Nucleus accumbens (tissue), 56 donors: ENCODE results near the gene HBP1.
A peak's percentile ranks its signal among the peaks of the same experiment; 100 is the strongest.

ENCODE experiments used
- DNase-seq, 56 donors: peaks; one replicate each; lab custom pipeline; 2025; lab: John Stamatoyannopoulos, UW

HBP1 gene

DNA sequence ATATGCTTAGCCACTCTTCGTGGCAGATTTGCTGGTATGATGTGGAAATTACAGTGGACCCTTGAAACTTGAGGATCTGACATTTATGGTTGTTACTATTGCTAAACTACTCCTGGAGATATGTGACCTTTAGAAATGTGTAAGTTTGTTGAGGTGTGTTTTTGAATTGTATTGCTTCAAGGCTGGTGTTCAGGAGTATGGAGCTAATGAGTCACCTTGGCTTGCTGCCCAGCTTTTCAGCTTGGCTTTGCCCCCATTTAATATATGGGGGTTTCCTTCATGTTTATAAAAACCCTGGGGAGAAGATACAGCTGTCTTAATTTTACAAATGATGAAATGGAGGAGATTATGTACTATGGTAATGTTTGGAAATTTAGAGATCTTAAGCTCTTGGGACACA, 11.6 kb downstream of the HBP1 start:
- DNase-seq, result peak in 2 of 56 donors; percentile 20 to 33

DNA sequence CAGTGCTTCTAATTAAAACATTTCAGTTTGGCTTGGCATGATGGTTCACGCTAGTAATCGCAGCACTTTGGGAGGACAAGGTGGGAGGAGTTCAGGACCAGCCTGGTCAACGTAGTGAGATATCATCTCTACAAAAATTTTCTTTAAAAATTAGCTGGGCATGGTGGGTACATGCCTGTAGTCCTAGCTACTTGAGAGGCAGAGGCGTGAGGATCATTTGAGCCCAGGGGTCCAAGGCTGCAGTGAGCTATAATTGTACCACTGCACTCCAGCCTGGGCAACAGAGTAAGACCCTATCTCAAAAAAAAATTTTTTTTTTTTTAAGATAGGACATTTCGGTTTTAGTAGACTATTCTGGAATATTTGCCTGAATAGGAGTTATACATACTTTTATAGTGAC, 12.4 kb downstream of the HBP1 start:
- DNase-seq, result no peak

DNA sequence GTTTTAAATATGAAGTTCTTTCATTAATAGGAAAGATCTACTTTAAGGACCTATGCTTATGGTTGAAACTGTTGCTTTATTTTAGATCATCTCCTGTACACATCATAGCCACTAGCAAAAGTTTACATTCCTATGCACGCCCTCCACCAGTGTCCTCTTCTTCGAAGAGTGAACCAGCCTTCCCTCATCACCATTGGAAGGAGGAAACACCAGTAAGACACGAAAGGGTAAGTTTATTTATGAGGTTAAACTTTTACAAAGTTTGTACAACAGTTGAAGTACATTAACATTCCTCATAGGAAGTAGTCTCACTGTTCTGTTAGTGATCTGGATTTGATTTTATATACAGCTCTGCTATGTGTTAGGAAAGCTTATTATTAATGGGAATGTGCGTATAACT, 16.9 kb downstream of the HBP1 start:
- DNase-seq, result no peak

DNA sequence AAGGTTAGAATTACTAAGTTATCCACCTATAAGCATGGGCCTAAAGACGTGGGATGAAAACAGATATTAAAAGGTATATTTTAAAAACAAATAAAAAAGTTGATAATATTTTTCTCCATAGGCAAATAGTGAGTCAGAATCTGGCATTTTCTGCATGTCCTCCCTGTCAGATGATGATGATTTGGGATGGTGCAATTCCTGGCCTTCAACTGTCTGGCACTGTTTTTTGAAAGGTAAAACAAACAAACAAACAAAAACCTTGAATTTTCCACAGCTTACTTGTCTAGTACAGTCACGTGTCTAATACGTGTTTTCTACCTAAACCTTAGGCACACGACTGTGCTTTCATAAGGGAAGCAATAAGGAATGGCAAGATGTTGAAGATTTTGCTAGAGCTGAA, 17.4 kb downstream of the HBP1 start:
- DNase-seq, result no peak

- no peak for DNase-seq
Observed at GRCh38 chr7:107187774-107188173, 19.0 kb downstream of the HBP1 start.

DNA sequence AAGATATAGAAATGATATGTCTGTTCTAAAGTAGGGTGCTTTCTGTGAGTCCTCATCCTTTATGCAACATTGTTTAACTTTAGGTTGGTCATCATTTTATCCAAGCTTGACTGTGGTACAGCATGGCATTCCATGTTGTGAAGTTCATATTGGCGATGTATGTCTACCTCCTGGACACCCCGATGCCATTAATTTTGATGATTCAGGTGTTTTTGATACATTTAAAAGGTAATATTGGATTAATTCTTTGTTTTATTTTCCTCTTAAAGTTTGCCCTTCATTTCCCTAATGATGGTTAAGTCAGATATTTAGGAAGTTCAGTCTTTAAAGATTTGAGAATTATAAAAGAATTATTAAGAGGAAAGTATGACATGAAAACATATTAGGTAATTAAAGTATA, 21.3 kb downstream of the HBP1 start:
- no peak for DNase-seq

DNA sequence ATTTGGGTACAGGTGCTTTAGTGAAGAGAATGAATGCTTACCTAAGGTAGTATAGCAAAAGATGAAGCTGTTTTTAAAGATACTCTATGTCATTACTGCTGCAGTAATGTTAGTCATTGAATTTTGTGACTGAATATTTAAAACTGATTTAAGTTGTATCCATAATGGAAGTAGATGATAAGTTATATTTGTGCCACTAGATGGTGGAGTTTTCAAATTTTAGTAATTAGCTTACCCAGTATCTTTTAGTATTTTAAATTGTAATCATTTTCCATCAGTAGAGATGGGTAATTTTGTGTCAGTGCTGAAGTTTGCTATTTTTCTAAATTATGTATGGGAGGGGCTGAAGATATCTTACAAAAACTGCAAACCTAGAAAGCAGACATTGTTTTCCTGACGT, 25.2 kb downstream of the HBP1 start:
- no peak for DNase-seq

GRCh38 chr7:107196834-107197610, 28.2 kb downstream of the HBP1 start:
- no peak for DNase-seq

DNA sequence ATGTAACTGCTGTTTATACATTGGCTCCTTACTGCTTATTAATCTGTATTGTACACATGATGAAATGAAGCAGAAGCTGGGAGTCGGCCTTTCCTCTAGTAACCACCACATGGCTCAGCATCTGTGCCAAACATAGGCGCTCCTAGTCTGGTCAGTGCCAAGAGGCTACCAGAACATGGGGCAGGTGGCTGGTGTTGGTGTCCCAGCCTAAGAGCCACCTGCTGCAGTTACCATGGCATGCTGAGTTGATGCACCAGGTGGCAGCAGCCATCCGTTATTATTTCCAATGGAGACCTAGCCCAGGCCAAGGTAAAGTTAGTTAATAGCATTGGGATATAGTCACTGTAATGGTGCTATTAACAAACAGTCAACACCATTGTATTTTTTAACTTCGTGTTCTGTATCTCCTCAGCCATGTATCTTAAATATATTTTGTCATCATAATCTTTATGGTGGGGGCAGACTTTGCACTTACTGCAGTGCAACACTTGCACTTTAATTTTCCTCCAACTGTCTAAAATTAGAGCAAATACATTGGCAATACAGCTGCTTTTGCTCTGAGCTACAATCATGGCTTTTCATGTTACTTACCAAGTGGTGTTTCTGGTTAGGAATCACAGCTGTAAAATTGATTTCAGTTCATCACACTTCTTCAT, 33.1 kb downstream of the HBP1 start:
- peak in 17 of 56 donors; percentile 2 to 63 (median 23) for DNase-seq

- no peak for DNase-seq
Observed at GRCh38 chr7:107203607-107204006, 34.8 kb downstream of the HBP1 start.

- DNase-seq, result no peak
Observed at GRCh38 chr7:107206136-107206535, 37.3 kb downstream of the HBP1 start.

GRCh38 chr7:107206706-107207105, 37.9 kb downstream of the HBP1 start:
- no peak for DNase-seq

DNA sequence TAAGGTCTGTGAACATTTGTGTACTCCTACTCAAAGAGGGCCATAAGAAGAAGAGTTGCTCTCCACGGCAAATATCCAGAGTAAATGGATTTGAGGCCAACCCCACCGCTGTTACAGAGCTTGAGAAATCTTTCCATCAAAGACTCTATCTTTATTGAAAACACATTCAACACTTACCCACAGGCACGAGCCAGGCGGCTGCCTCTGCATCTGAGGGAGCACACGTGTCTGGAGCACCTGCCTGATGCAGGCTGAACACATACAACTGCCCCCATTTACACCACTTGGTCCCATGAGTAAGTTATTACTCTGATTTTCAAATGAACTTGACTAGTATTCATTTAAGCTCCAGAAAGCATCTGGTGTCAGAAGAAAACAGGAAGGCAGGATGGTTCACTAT, 38.7 kb downstream of the HBP1 start:
- peak in 2 of 56 donors; percentile 15 to 22 for DNase-seq

DNA sequence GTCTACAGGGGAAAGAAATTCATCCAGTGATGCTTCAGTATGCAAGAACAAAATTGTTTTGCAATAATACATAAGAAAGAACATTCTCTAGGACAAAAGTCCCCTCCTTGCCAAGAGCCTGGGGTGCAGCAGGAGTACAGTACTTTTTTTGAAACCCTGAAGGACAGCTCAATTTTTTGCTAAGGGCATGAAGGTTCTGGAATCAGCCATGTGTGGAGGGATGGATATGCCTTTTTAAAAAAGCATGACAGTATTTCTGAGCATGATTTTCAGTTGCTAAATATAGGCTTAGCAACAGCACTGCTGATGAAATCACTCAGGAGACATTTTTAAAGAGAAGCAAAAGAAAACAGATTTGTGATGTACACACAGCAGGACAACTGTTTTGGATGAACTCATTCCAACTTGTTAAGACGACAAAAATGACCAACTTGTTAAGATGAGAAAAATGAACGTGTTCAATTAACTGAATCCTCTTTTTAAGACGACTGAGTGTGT, 39.3 kb downstream of the HBP1 start:
- DNase-seq, result peak in 1 of 56 donors; percentile 4

DNA sequence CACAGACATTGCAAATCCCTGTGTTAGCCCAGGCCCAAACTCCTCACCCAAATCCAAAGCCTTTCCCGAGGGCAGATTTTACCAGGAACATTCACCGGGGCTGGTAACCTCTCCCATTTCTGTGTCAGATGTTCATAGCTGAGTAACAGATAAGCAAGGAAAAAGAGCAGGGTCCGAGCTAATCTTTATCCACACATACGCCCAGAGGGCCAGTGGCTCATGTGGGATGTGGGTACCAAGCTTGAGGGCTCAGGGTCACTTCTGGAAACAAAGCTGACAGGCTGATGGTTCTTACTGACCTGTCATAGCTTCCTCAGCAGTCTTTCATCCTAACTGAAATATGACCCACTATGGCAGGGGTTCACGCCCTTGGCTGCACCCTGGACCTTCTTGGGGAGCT, 39.8 kb downstream of the HBP1 start:
- no peak for DNase-seq

GRCh38 chr7:107209565-107209964, 40.8 kb downstream of the HBP1 start:
- DNase-seq, result no peak

DNA sequence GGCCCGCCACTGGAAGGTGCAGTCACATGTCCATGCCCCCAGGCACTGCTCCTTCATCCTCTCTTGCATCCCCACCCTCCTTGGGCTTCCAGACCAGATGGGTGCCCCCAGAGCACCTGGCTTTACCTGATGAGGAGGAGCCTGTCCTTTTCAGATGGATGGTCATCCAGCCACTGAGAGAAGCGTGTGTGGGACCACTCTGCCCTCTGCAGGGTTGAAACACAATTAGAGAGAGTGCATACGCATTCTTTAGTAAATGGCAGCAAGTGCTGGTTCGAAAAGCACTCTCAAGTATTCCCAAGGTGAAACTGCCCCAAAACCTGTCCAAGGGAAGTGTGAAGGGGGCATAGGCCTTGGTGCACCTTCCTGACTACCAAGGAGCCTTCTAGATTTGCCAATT, 41.6 kb downstream of the HBP1 start:
- no peak for DNase-seq

- DNase-seq, result no peak
Observed at GRCh38 chr7:107212725-107213124, 43.9 kb downstream of the HBP1 start.

DNA sequence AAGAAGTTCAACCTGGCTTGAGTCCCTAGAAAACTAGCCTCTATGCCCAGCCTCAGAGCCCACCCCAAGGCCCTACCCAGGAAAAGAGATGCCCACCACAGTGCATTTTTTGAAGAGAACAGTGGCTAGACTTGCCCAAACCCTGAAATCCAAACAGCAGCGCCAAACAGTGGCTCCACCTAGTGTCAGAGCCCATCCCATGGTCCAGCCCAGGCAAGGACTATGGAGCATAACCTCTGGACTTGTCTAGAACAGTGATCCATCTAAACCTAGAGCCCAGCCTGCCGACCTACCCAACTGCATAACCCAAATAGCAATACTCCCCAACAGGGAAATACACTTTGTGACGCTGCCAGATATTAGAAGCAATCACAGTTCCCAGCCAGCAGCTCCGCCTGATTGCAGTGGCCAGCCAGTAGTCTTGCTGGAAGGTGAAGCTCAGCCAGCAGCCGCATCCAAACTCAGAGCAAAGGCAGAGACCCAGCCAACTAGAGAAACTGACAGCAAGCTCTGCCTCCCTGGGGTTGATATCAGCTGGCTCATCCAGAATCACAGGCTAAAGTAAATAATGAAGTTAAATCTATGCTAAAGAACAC, 44.5 kb downstream of the HBP1 start:
- DNase-seq, result no peak

- no peak for DNase-seq
Observed at GRCh38 chr7:107213945-107214344, 45.1 kb downstream of the HBP1 start.

DNA sequence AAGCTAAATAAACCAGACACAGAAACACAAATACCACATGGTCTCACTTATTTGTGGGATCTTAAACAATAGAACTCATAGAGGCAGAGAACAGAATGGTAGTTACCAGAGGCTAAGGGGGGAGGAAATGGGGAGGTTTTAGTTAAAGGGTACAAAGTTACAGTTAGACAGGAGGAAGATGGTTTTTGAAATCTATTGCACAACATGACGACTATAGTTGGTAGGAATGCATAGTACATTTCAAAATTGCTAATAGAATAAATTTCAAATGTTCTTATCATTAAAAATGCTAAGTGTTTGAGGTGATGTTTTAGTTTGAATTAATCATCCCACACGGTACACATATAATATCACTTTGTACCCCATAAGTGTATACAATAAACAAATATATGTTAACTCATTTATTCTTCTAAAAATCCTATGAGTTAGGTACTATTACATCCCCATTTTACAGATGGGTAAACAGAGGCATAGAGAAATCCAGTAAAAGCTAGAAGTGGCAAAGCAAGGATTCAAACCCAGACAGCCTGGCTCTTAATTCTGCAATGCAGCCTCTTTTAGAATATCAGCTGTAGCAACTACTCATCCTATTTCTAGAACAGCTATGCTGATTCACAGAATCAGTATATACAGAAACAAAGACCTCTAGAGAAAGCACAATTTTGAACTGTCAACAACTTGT, 50.9 kb downstream of the HBP1 start:
- DNase-seq, result no peak
